Measurements from ENCODE around the gene EIPR1. TPM values are rescaled to one million over a fixed set of nuclear protein-coding genes. Genes with fewer than 3 reads are reported as not detected.

The EIPR1 gene
- total RNA-seq, 1 experiment from 2014 or later: 27.8 TPM

- Histone ChIP-seq H3K27ac (ENCODE audit: insufficient read length, low read depth, low read length) (no peak overlapping the region), H3K18ac (ENCODE audit: insufficient read length, low read depth, low read length) (no peak overlapping the region), H3K56ac (ENCODE audit: insufficient read length, low read depth, low read length) (no peak overlapping the region), H3K4me1 (ENCODE audit: insufficient read depth, low read length) (no peaks in the 10 kb centered on the region), H2AFZ (ENCODE audit: low read length) (no peak overlapping the region), H3K14ac (ENCODE audit: insufficient read depth, low read length) (no peak overlapping the region), H4K5ac (ENCODE audit: insufficient read length, low read depth, low read length) (no peak overlapping the region), H2BK20ac (ENCODE audit: low read depth, low read length, poor library complexity, severe bottlenecking) (no peak overlapping the region), H3K9ac (ENCODE audit: extremely low read depth, insufficient read length, low read length) (no peak overlapping the region), H3K9me3 (ENCODE audit: control insufficient read depth, low read depth, low read length) (no peaks in the 10 kb centered on the region), H2BK5ac (ENCODE audit: insufficient read length, low read length) (no peak overlapping the region), H4K8ac (replicated peaks; ENCODE audit: insufficient read length, low read depth, low read length) (no peak overlapping the region), H3K23ac (ENCODE audit: insufficient read length, low read depth, low read length) (no peak overlapping the region), H3K27me3 (ENCODE audit: insufficient read depth, low read length) (no peaks in the 10 kb centered on the region), H4K20me1 (ENCODE audit: control insufficient read depth, insufficient read depth, insufficient read length) (no peaks in the 10 kb centered on the region), H3T11ph (ENCODE audit: low read length) (no peak overlapping the region), H3K23me2 (ENCODE audit: insufficient read length, low read depth, low read length, poor library complexity, severe bottlenecking) (no peaks in the 10 kb centered on the region), H3K4ac (ENCODE audit: low read depth, low read length) (no peak overlapping the region), H3K79me2 (ENCODE audit: insufficient read depth, low read length) (no peaks in the 10 kb centered on the region), H3K79me1 (ENCODE audit: insufficient read depth, low read depth, low read length, poor library complexity, severe bottlenecking) (no peaks in the 10 kb centered on the region), H2AK5ac (ENCODE audit: insufficient read length, low read length) (no peak overlapping the region), H2BK12ac (ENCODE audit: insufficient read length, low read depth, low read length) (no peak overlapping the region), H2BK120ac (ENCODE audit: low read depth, low read length, poor library complexity, severe bottlenecking) (no peak overlapping the region), H4K91ac (ENCODE audit: insufficient read length, low read depth, low read length) (no peak overlapping the region), H2BK15ac (ENCODE audit: low read depth, low read length) (no peak overlapping the region), H3K4me2 (ENCODE audit: insufficient read depth, insufficient read length, low read length) (no peak overlapping the region)
- H3K4me1 Mint-ChIP-seq: no peaks in the 10 kb centered on the region
- H3K27me3 Mint-ChIP-seq (ENCODE audit: low read depth): no peaks in the 10 kb centered on the region
- no peak for TF ChIP-seq CTCF (conservative IDR thresholded peaks at IDR 0.05)
- H3K27ac Mint-ChIP-seq: no peak overlapping the region; a peak in 1 of 7 replicates
- DNase-seq: no peak
- WGBS (ENCODE audit: extremely low coverage, insufficient read length, low lambda C conversion rate): no CpG with 5 or more reads among the region's 11 CpGs
- peaks cover 0 to 3% of the 10 kb centered on the region in 2 experiments; a peak in 2 of 5 replicates for H3K9me3 Mint-ChIP-seq
- H3K36me3 Mint-ChIP-seq (ENCODE audit: insufficient read depth in 1 of 3, low read depth in 3 of 3): peaks cover 5 to 18% (median 17%) of the 10 kb centered on the region in 3 experiments; a peak in 6 of 7 replicates
- H3K4me3 Mint-ChIP-seq: no peak overlapping the region
Observed at GRCh38 chr2:3184167-3184566, 193.5 kb downstream of the EIPR1 start.
